H1 (cell line): ENCODE measurements around the gene CDH11. TPM values are rescaled to one million over a fixed set of nuclear protein-coding genes. Genes with fewer than 3 reads are reported as not detected.

Source experiments
- CHD7 ChIP-seq: fragments of 300-600 bp; sonication (generic); IDR thresholded peaks from 2 replicates; pipeline ENCODE4 v1.7.1; 2012; ENCODE audit warnings: low read length, moderate library complexity, mild to moderate bottlenecking, inconsistent platforms; ENCODE audit not compliant: insufficient replicate concordance
- KDM5A ChIP-seq: fragments of 200-600 bp; IDR thresholded peaks from 2 replicates; pipeline ENCODE4 v1.7.1; 2012; ENCODE audit warnings: mild to moderate bottlenecking, low read length, inconsistent platforms, mixed read lengths
- POLR2AphosphoS5 ChIP-seq: IDR thresholded peaks from 2 replicates; pipeline ENCODE4 v1.6.1; 2011; ENCODE audit warnings: low read depth, low read length
- polyA plus RNA-seq, 7 experiments: library from polyadenylated mRNA; depleted of rRNA in 3 of 7; stranded (reverse) in 5 of 7; unstranded in 2 of 7; fragments of >200 nt in 5 of 7; fragments of 200-250 nt in 2 of 7; gene quantifications; 1 replicate in 5 of 7; 2 replicates in 1 of 7; 4 replicates in 1 of 7; pipeline versions ENCODE4 v1.2.1 to v1.2.3, GENCODE V29; 2011 to 2013; ENCODE audit warnings: missing spikeins in 2 of 7, mixed read lengths in 2 of 7
- total RNA-seq: library from RNA; stranded (reverse); fragmentation: NEBNext Ultra II Directional; extraction: Animal tissue kit (Norgen Biotek cat#: 25700); gene quantifications from 2 replicates; pipeline ENCODE4 v1.2.1, GENCODE V29; 2021
- TF ChIP-seq, protein P1 (sequence below): IDR thresholded peaks from 2 replicates; pipeline ENCODE4 v1.6.1; 2011; ENCODE audit warnings: low read length, improper control_type of control experiment

CDH11 gene
- total and polyA plus RNA-seq, 2 of the 8 experiments (the other 6 are each of a cell fraction or from before 2014, with no cell fraction given) = 3.3 to 8.4 TPM

- no peak for TF ChIP-seq CHD7
- TF ChIP-seq POLR2AphosphoS5 = no peak
- no peak for TF ChIP-seq KDM5A
- TF ChIP-seq, protein P1, sequence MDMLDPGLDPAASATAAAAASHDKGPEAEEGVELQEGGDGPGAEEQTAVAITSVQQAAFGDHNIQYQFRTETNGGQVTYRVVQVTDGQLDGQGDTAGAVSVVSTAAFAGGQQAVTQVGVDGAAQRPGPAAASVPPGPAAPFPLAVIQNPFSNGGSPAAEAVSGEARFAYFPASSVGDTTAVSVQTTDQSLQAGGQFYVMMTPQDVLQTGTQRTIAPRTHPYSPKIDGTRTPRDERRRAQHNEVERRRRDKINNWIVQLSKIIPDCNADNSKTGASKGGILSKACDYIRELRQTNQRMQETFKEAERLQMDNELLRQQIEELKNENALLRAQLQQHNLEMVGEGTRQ = no peak
- TF ChIP-seq, all 59 proteins: peak for 0
Measured at GRCh38 chr16:65097296-65097695, 24.6 kb downstream of the CDH11 start (continued).
